GM12865 (cell line): ENCODE data around the gene GAMT.
A peak's percentile ranks its signal among the peaks of the same experiment; 100 is the strongest.

Experiments used
- DNase-seq: peaks from one replicate; pipeline ENCODE4 v3.0.0; 2010; ENCODE audit warnings: low read depth
- H3K4me3 ChIP-seq: 2 replicates; pipeline ENCODE4 v1.5.1; 2011; ENCODE audit warnings: mild to moderate bottlenecking, low read depth, low read length, control low read depth
- TF ChIP-seq, protein P1 (sequence below): IDR thresholded peaks from 2 replicates; pipeline ENCODE4 v1.5.1; 2011; ENCODE audit warnings: low read length, control low read depth, low read depth, inconsistent platforms; ENCODE audit not compliant: insufficient read depth; ENCODE audit errors: missing control alignments

GAMT gene

DNA sequence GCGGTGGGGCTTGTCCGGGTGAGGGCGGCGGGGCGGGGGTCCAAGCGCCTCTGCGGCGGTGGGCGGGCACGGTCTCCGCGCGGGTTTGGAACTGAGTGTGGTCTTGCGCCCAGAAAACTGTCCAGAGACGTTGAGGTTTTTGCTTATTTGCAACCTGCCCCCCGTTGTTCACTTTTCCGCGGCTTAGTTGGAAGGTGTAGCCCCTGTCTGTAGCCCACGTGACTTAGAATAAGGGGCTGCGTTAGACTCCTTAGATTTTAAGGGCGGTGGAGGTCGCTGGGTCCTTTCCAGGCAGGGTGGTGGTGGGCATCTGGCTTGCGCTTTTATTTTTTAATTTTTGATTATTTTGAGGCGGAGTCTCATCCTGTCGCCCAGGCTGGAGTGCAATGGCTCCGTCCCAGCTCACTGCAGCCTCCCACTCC is 37.6 kb upstream of the GAMT start:
- TF ChIP-seq, protein P1, sequence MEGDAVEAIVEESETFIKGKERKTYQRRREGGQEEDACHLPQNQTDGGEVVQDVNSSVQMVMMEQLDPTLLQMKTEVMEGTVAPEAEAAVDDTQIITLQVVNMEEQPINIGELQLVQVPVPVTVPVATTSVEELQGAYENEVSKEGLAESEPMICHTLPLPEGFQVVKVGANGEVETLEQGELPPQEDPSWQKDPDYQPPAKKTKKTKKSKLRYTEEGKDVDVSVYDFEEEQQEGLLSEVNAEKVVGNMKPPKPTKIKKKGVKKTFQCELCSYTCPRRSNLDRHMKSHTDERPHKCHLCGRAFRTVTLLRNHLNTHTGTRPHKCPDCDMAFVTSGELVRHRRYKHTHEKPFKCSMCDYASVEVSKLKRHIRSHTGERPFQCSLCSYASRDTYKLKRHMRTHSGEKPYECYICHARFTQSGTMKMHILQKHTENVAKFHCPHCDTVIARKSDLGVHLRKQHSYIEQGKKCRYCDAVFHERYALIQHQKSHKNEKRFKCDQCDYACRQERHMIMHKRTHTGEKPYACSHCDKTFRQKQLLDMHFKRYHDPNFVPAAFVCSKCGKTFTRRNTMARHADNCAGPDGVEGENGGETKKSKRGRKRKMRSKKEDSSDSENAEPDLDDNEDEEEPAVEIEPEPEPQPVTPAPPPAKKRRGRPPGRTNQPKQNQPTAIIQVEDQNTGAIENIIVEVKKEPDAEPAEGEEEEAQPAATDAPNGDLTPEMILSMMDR: no peak
- H3K4me3 ChIP-seq: peak overlapping the region; percentile 60
- DNase-seq: no peak

DNA sequence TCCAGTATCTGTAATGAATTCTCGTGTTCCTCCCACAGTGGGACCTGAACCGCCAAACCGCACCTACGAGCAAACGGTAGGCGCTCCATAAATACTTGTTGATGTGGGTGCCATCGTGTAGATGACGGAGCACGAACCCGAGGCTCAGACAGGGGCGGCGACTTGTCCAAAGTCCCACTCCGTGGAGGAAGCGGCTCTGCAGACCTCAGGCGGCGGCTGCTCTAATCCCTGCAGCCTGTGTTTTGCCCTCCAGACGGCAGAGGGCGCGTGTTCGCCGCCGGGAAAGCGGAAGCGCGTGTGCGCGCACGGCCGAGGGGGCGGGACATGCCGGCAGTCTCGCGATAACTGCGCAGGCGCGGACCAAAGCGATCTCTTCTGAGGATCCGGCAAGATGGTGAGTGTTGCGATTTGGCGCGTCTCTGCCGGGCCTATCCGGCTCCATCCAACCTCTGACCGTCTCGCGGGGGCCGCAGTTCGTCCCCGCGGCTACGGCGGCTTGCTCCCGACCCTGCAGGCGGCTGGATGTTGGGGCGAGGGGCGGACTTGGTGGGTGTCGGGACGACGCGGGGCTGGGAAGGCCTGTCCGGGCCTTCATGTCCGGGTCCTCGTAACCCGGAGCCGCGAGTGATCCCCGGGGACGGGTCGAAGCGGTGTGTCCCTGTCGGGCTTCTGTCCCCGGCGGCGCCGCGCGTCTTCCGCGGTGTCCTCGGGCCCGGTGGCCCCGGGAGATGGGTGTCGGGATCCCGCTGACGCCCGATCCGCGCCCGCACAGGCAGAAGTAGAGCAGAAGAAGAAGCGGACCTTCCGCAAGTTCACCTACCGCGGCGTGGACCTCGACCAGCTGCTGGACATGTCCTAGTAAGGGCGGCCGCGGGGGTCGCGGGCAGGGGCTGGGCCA is 36.9 kb upstream of the GAMT start, which contains the start of gene RPS15:
TSS of gene RPS15 (plus strand) at position 362 of the 898 bp plus-strand sequence. CDS start at position 392, 30 bp downstream.
- peak; percentile 98 for DNase-seq
- TF ChIP-seq, protein P1: peak; percentile 98
- peak within 1 kb of the TSS; percentile 60 for H3K4me3 ChIP-seq

DNA sequence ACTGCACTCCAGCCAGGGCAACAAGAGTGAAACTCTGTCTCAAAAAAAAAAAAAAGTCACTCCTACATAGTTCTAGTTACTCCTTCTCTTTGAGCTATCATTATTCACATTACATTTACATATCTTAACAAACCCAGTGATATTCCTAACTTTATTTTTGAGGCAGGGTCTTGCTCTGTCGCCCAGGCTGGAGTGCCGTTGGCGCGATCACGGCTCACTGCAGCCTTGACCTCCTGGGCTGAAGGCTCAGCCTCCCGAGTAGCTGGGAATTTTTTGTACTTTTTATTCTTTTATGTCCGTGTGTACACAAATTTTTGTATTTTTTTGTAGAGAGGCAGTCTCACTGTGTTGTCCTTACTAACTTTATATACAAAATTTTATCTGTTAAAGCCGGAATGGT is 36.3 kb upstream of the GAMT start:
- TF ChIP-seq, protein P1: no peak
- DNase-seq: no peak
- peak overlapping the region; percentile 60 for H3K4me3 ChIP-seq

DNA sequence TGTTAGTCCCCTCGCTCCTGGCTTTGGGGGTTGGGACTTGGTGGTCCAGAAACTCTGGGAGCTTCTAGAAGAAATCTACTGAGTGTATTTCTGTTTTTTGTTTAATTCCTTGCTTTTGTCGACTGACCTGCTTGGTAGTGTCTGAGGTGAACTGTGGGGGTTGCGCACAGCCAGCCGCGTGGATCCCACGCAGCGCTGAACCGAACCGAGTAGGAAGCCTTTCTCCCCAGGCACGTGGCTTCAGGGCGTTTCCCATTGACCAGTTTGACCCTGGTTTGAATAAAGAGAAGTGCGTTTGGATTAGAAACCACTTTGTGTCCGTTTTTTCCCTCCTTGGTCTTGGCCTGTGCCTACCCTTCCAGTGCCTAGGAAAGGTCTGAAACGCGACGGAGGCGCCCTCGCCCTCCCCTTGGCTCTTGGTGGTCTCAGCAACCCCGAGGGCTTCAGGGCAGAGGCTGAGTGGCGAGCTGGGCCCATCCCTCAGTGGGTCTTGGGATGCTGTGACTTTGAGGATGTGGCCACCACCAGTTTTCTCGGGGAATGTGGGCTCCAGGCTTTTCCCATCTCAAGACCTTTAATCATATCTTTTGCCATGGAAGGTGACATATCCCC is 34.1 kb upstream of the GAMT start:
- H3K4me3 ChIP-seq: no peak overlapping the region
- TF ChIP-seq, protein P1: no peak
- DNase-seq: no peak

DNA sequence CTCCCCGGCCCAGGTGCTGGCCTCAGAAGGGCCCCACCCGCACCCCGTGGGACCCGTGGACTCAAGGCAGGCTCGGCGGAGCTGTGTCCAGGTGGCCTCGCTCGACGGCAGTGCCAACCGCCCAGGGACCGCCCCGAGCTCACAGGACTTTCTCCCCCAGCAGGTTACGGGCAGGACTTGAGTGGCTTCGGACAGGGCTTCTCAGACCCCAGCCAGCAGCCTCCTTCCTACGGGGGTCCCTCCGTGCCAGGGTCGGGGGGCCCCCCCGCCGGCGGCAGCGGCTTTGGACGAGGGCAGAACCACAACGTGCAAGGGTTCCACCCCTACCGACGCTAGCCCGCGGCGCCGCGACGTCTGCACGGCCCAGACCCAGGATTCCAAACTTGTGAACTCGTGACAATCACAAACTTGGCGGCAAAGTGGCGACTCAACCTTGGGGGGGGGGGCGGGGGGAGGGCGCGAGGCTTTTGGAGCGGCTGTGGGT is 33.3 kb upstream of the GAMT start:
- no peak for DNase-seq
- TF ChIP-seq, protein P1: no peak
- H3K4me3 ChIP-seq: no peak overlapping the region

DNA sequence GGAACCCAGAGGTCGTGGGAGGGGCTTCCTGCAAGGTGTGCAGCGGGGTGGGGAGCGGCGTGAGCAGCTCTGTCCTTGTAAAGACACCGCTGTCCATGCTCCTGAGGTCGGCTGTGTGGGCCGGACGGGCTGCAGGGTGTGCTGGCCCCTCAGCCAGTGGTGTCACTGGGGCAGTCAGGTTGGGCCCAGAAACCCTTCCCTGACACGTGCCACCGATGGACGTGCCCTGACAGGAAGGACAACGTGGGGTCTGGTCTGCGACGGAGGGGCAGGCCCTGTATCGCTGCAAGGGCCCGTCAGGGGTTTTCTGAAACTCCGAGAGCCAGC is 32.7 kb upstream of the GAMT start:
- H3K4me3 ChIP-seq: no peak overlapping the region
- TF ChIP-seq, protein P1: no peak
- DNase-seq: no peak
